ENCODE measurements around the gene PCAT6. TPM values are rescaled to one million over a fixed set of nuclear protein-coding genes. Genes with fewer than 3 reads are reported as not detected.

Gene PCAT6
- total RNA-seq, 6 donors from 2014 or later = 0.86 to 3.8 (median 1.6) TPM; not detected in 2

GRCh38 chr1:202850593-202851362 is 40.0 kb downstream of the PCAT6 start:
- Histone ChIP-seq H3K27ac (no peak overlapping the region), H3K36me3 (no peaks in the 10 kb centered on the region), H3K4me1 (no peaks in the 10 kb centered on the region), H3K4me3 (no peak overlapping the region), H3K27me3 (no peaks in the 10 kb centered on the region), H3K9me3 (no peaks in the 10 kb centered on the region)
- no peak for TF ChIP-seq EP300 (IDR thresholded peaks at IDR 0.05)
- TF ChIP-seq POLR2AphosphoS5 (IDR thresholded peaks at IDR 0.05) = no peak
- TF ChIP-seq CTCF (IDR thresholded peaks at IDR 0.05) = no peak
- TF ChIP-seq POLR2A (IDR thresholded peaks at IDR 0.05) = no peak
- no peak for ATAC-seq (ENCODE audit: low FRiP score in 2 of 2)
- 89 to 94% methylated on average over 6 to 7 of the region's 7 CpGs for WGBS, 2 donors
- DNase-seq = no peak

- ATAC-seq (ENCODE audit: low FRiP score in 2 of 2) (peak in 1 of 2 donors; percentile 70), DNase-seq (peak in 1 of 2 donors; percentile 41)
- WGBS, 2 donors = 60 to 67% methylated on average over 12 to 15 of the region's 15 CpGs
- Histone ChIP-seq H3K36me3 (no peaks in the 10 kb centered on the region), H3K9me3 (no peaks in the 10 kb centered on the region), H3K4me3 (no peak overlapping the region), H3K4me1 (no peaks in the 10 kb centered on the region), H3K27ac (no peak overlapping the region), H3K27me3 (no peaks in the 10 kb centered on the region)
- TF ChIP-seq CTCF (IDR thresholded peaks at IDR 0.05) (peak in 3 of 6 experiments; percentile 13 to 42 (median 30)), POLR2A (IDR thresholded peaks at IDR 0.05) (no peak)
Measured at GRCh38 chr1:202852163-202852904, 41.6 kb downstream of the PCAT6 start.

GRCh38 chr1:202854787-202855186 is 44.0 kb downstream of the PCAT6 start:
- no peak overlapping the region for H3K4me3 ChIP-seq

GRCh38 chr1:202856014-202856413 is 45.3 kb downstream of the PCAT6 start:
- H3K9me3 ChIP-seq = no peaks in the 10 kb centered on the region
- no peak for TF ChIP-seq EP300 (IDR thresholded peaks at IDR 0.05)
- no peak for TF ChIP-seq POLR2A (IDR thresholded peaks at IDR 0.05)
- TF ChIP-seq CTCF (IDR thresholded peaks at IDR 0.05) = no peak
- TF ChIP-seq POLR2AphosphoS5 (IDR thresholded peaks at IDR 0.05) = no peak
- H3K4me3 ChIP-seq = no peak overlapping the region
- no peaks in the 10 kb centered on the region for H3K27me3 ChIP-seq
- no peaks in the 10 kb centered on the region for H3K36me3 ChIP-seq
- no peak for DNase-seq
- ATAC-seq (ENCODE audit: low FRiP score in 2 of 2) = no peak
- 91 to 92% methylated on average over 2 of the region's 2 CpGs for WGBS, 2 donors
- no peak overlapping the region for H3K27ac ChIP-seq
- peaks cover 10 to 17% (median 14%) of the 10 kb centered on the region in 4 donors for H3K4me1 ChIP-seq

More at GRCh38 chr1:202854787-202855186, 44.0 kb downstream of the PCAT6 start:
- TF ChIP-seq CTCF (IDR thresholded peaks at IDR 0.05) = no peak
- TF ChIP-seq POLR2AphosphoS5 (IDR thresholded peaks at IDR 0.05) = no peak
- no peak for TF ChIP-seq EP300 (IDR thresholded peaks at IDR 0.05)
- no peak for TF ChIP-seq POLR2A (IDR thresholded peaks at IDR 0.05)
- Histone ChIP-seq H3K36me3 (no peaks in the 10 kb centered on the region), H3K4me1 (peaks cover 6 to 12% (median 8%) of the 10 kb centered on the region in 4 donors), H3K27ac (no peak overlapping the region), H3K27me3 (no peaks in the 10 kb centered on the region), H3K9me3 (no peaks in the 10 kb centered on the region)
- no peak for ATAC-seq (ENCODE audit: low FRiP score in 2 of 2)
- no peak for DNase-seq
- WGBS, 2 donors = 92 to 93% methylated on average over 8 of the region's 8 CpGs
